Vagina (tissue), 2 donors: Measurements from ENCODE around the gene RASGRP2.

Source experiments
- POLR2A ChIP-seq, 2 donors: fragments of 450-650 bp; IDR thresholded peaks; one replicate each; pipeline ENCODE4 v1.6.1; 2017; ENCODE audit warnings: antibody characterized with exemption in 2 of 2, mild to moderate bottlenecking in 2 of 2, moderate library complexity in 2 of 2
- TF ChIP-seq, protein P1 (sequence below), 3 experiments: fragments of 450-650 bp in 2 of 3; fragments of 200-600 bp in 1 of 3; sonication (generic) in 1 of 3; IDR thresholded peaks; one replicate each; pipeline ENCODE4 v1.5.1; 2017 to 2019; ENCODE audit warnings: antibody characterized with exemption in 3 of 3, mild to moderate bottlenecking in 2 of 3, moderate library complexity in 2 of 3

DNA sequence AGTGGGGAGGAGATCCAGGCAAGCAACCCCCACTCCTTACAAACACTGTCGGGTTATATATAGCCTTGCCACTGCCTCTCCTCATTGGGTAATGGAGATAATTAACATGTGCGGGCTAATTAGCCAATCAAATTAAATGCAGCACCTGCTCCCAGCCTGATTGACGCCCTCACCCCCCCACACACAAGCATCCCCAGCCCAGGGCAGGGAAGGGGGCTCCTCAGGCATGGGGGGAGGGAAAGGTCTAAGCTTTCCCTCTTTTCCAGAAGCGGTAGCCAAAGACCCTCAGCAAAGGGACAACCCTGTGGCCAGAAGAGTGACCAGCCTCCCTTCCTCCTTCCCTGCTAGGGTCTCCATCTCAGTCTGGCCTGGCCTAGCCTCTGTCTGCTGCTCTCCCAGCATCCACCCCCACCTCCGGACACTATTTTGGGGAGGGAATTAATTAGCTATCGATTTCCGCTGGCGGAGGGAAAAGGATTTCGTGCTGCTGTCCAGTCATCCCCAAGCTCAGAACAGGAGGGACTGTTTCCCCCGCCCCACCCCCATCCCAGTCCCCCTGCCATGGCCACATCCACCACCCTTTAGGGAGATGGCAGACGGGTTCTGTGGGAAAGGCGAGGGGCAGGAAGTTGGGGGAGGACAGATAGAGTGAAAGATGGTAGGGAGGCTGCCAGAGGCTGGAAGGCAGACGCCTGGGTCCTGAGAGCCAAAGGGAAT, 28.0 kb downstream of the RASGRP2 start:
- TF ChIP-seq, protein P1, sequence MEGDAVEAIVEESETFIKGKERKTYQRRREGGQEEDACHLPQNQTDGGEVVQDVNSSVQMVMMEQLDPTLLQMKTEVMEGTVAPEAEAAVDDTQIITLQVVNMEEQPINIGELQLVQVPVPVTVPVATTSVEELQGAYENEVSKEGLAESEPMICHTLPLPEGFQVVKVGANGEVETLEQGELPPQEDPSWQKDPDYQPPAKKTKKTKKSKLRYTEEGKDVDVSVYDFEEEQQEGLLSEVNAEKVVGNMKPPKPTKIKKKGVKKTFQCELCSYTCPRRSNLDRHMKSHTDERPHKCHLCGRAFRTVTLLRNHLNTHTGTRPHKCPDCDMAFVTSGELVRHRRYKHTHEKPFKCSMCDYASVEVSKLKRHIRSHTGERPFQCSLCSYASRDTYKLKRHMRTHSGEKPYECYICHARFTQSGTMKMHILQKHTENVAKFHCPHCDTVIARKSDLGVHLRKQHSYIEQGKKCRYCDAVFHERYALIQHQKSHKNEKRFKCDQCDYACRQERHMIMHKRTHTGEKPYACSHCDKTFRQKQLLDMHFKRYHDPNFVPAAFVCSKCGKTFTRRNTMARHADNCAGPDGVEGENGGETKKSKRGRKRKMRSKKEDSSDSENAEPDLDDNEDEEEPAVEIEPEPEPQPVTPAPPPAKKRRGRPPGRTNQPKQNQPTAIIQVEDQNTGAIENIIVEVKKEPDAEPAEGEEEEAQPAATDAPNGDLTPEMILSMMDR (IDR thresholded peaks at IDR 0.05), result no peak
- no peak for TF ChIP-seq POLR2A (IDR thresholded peaks at IDR 0.05)
